Right lobe of liver (tissue), 6 donors: Measurements from ENCODE around the gene BARD1. TPM values are rescaled to one million over a fixed set of nuclear protein-coding genes. Genes with fewer than 3 reads are reported as not detected.
A peak's percentile ranks its signal among the peaks of the same experiment; 100 is the strongest.

Experiments
- ATAC-seq, 4 donors: fragments of 200-7000 bp; cut with Tn5 transposase; one replicate each; pipeline ENCODE4 v1.9.1; 2020; ENCODE audit warnings: mild to moderate bottlenecking in 4 of 4, moderate library complexity in 4 of 4
- DNase-seq, 3 donors: peaks; one replicate each; pipeline ENCODE4 v3.0.0-alpha.2; 2020
- H3K27ac ChIP-seq, 3 donors: fragments of 200-600 bp; one replicate each; pipeline ENCODE4 v1.8.0; 2022
- H3K27me3 ChIP-seq, 2 donors: fragments of 200-600 bp; one replicate each; pipeline ENCODE4 v1.8.0; 2022
- H3K36me3 ChIP-seq, 4 donors: fragments of 200-600 bp; sonication (generic) in 1 of 4; one replicate each; pipeline versions ENCODE4 v1.5.1 to v1.8.0; 2017 to 2022; ENCODE audit warnings: control low read depth in 1 of 4
- H3K4me1 ChIP-seq, 4 donors: fragments of 200-600 bp; sonication (generic) in 1 of 4; one replicate each; pipeline versions ENCODE4 v1.5.1 to v1.8.0; 2017 to 2022; ENCODE audit warnings: control low read depth in 1 of 4
- H3K4me3 ChIP-seq, 3 donors: fragments of 200-600 bp; one replicate each; pipeline ENCODE4 v1.8.0; 2022
- H3K9me3 ChIP-seq, 4 donors: fragments of 200-600 bp; sonication (generic) in 1 of 4; one replicate each; pipeline versions ENCODE4 v1.5.1 to v1.8.0; 2017 to 2022; ENCODE audit warnings: control low read depth in 1 of 4
- POLR2A ChIP-seq: fragments of 450-650 bp; IDR thresholded peaks from one replicate; pipeline ENCODE4 v1.6.1; 2017; ENCODE audit warnings: antibody characterized with exemption, mild to moderate bottlenecking
- WGBS: methylation state at CpG from one replicate; pipeline ENCODE4 v1.1.6; 2018; ENCODE audit warnings: low coverage, low lambda C conversion rate; ENCODE audit not compliant: insufficient coverage; ENCODE audit errors: missing lambda C conversion rate; 5-methylcytosine and 5-hydroxymethylcytosine counted together
- intact Hi-C, 2 donors: fragments of 100-400 bp; cut with DNase I; formaldehyde crosslinking; loops; one replicate each; pipeline versions ENCODE4 v1.11.2 to v1.14.1; 2022
- total RNA-seq, 6 experiments: library from RNA; depleted of rRNA in 2 of 6; stranded (reverse); fragments of >200 nt in 2 of 6; fragmentation: NEBNext Ultra II Directional in 3 of 6; extraction: Animal tissue kit (Norgen Biotek cat#: 25700) in 3 of 6; gene quantifications; one replicate each; pipeline versions ENCODE4 v1.1.0 to v1.2.4, GENCODE V29; 2016 to 2023
- TF ChIP-seq, protein P1 (sequence below), 4 donors: fragments of 200-600 bp in 3 of 4; fragments of 450-650 bp in 1 of 4; IDR thresholded peaks; one replicate each; pipeline versions ENCODE4 v1.5.1 to v1.8.0; 2016 to 2022; ENCODE audit warnings: antibody characterized with exemption in 4 of 4, mild to moderate bottlenecking in 2 of 4
- donor health status: DM: no; HTN: yes; CAD: no.
- donor health status: DM: no; HTN: no; CAD: no.
- donor health status: DM: no; HTN: no; CAD: no.
- donor health status: DM: no; HTN: yes; CAD: no.
- donor health status: DM: no; HTN: yes; CAD: no.

Gene BARD1
- total RNA-seq, 6 experiments from 2014 or later: 1.8 to 6.1 (median 2.2) TPM

DNA sequence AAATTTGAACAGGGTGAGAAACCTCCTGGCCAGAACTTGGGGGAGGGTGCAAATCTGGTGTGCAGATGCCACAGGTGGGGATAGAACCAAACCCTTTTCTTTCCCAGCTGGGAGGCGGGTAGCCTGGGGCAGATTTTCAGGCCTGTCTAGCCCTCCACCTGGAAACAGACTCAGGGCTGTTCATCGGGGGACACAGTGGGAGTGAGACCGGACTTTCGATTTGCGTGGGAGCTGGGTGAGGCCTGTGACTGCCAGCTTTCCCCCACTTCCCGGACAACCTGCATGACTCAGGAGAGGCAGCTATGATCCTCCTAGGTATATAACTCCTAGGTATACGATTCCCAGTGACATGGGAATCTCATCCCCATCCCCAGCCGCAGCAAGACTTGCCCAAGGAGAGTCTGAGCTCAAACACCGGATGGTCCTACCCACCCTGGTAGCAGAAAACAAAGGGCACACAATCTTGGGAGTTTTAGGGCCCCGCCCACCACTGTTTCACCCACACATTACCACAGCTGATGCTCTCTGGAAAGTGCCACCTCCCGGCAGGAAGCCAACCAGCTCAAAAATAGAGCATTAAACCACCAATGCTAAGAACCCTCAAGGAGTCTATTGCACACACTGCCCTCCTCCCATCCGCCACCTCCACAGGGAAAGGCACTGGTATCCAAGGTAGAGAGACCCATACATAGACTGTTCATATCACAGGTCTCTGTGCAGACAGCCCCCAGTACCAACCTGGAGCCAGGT lies 92.5 kb downstream of the BARD1 start:
- ATAC-seq: no peak
- intact Hi-C loops: no loop called here
- Histone ChIP-seq H3K4me3 (no peak overlapping the region), H3K4me1 (peaks cover 0 to 7% (median 0%) of the 10 kb centered on the region in 4 donors), H3K27ac (no peak overlapping the region), H3K36me3 (no peaks in the 10 kb centered on the region), H3K9me3 (no peaks in the 10 kb centered on the region), H3K27me3 (peaks cover 0 to 2% of the 10 kb centered on the region in 2 donors)
- TF ChIP-seq, protein P1, sequence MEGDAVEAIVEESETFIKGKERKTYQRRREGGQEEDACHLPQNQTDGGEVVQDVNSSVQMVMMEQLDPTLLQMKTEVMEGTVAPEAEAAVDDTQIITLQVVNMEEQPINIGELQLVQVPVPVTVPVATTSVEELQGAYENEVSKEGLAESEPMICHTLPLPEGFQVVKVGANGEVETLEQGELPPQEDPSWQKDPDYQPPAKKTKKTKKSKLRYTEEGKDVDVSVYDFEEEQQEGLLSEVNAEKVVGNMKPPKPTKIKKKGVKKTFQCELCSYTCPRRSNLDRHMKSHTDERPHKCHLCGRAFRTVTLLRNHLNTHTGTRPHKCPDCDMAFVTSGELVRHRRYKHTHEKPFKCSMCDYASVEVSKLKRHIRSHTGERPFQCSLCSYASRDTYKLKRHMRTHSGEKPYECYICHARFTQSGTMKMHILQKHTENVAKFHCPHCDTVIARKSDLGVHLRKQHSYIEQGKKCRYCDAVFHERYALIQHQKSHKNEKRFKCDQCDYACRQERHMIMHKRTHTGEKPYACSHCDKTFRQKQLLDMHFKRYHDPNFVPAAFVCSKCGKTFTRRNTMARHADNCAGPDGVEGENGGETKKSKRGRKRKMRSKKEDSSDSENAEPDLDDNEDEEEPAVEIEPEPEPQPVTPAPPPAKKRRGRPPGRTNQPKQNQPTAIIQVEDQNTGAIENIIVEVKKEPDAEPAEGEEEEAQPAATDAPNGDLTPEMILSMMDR (IDR thresholded peaks at IDR 0.05): no peak
- TF ChIP-seq POLR2A: no peak
- WGBS: 100% methylated on average over 1 of the region's 12 CpGs
- DNase-seq: no peak

DNA sequence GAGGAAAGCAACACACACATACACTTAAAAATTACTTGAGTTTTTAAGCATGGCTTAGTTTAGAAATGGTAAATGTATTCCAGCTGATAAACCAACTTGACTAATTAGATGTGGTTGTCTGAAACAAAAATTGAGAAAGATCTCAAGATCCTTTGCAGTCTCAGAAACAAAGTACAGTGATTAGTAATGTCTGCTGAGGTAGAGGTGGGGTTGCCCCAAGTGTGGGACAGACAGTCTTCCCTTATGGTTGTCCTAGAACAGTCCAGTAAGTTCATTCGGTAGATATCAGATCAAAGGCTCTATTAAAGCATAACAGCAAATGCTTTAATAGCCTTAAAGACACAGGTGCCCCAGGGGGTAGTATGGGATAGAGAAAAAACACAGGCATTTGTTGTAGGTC lies 94.5 kb downstream of the BARD1 start:
- H3K4me1 ChIP-seq: peaks cover 0 to 7% (median 0%) of the 10 kb centered on the region in 4 donors
- peaks cover 0 to 6% of the 10 kb centered on the region in 2 donors for H3K27me3 ChIP-seq
- no peaks in the 10 kb centered on the region for H3K9me3 ChIP-seq
- intact Hi-C loops: no loop called here
- H3K4me3 ChIP-seq: no peak overlapping the region
- ATAC-seq: no peak
- no peak for TF ChIP-seq POLR2A
- TF ChIP-seq, protein P1 (IDR thresholded peaks at IDR 0.05): no peak
- H3K27ac ChIP-seq: no peak overlapping the region
- WGBS: 0% methylated on average over 1 of the region's 1 CpG
- no peaks in the 10 kb centered on the region for H3K36me3 ChIP-seq
- no peak for DNase-seq

DNA sequence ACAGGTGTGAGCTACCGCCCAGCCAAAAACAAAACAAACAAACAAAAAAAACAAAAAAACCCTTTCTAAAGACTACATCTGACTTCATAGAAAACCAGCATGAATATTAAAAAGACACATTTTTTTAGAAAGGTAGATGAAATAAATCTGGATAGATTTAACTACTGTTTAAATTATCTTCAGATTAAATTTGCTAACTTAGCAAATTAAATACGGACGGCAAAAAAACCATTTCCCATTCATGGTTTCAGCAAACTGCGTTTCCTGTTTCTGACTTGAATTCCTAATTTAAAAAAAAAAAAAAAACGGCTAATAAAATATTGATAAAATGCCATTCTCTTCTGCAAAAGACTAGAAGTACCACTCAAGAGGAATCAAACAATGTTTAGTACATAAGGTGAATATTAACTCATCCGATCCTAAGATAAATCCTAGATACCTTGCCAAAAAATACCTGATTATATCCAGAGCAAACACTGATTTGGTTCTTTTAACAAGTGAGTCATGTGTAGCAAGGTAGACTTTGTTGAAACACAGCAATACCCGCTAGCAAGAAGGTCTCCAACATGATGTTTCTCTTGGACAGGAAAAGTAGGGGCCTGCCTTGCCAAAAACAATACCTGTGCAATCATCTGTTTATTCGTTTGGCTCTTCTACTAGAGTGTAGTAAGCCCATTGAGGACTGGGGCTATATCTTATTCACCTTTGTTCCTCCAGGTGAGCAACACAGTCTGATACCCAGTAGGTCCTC lies 96.2 kb downstream of the BARD1 start:
- intact Hi-C loops: no loop called here

DNA sequence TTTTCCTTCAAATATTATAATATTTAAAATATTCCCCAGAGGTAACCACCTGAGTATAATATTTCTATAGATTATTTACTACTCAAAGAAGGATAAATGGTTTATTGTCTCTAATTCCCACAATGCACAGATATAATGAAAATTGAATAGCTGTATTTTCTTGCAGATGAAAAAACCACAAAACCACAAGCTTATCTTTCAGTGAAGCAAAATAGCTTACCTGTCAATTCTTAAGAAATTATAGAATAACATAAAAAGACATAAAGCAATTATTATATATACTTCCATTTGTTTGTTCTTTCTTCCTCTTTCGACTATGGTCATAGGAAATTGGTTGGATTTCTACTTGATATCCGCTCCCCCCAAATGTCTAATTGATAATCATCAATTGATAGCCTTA lies 98.8 kb downstream of the BARD1 start:
- TF ChIP-seq, protein P1 (IDR thresholded peaks at IDR 0.05): no peak
- TF ChIP-seq POLR2A: no peak
- peaks cover 0 to 7% (median 0%) of the 10 kb centered on the region in 4 donors for H3K4me1 ChIP-seq
- 85% methylated on average over 2 of the region's 2 CpGs for WGBS
- H3K4me3 ChIP-seq: no peak overlapping the region
- intact Hi-C loops: no loop called here
- H3K36me3 ChIP-seq: no peaks in the 10 kb centered on the region
- no peak overlapping the region for H3K27ac ChIP-seq
- ATAC-seq: no peak
- no peak for DNase-seq
- H3K9me3 ChIP-seq: no peaks in the 10 kb centered on the region
- H3K27me3 ChIP-seq: peaks cover 0 to 6% of the 10 kb centered on the region in 2 donors

More for the DNA sequence above, 96.2 kb downstream of the BARD1 start:
- DNase-seq (peak in 1 of 3 donors; percentile 79), ATAC-seq (peak; percentile 98 to 99 (median 98))
- no peaks in the 10 kb centered on the region for H3K36me3 ChIP-seq
- H3K4me1 ChIP-seq: peaks cover 0 to 7% (median 0%) of the 10 kb centered on the region in 4 donors
- 21% methylated on average over 8 of the region's 8 CpGs for WGBS
- H3K27ac ChIP-seq: no peak overlapping the region
- TF ChIP-seq, protein P1 (IDR thresholded peaks at IDR 0.05): no peak
- TF ChIP-seq POLR2A: no peak
- no peak overlapping the region for H3K4me3 ChIP-seq
- peaks cover 0 to 6% of the 10 kb centered on the region in 2 donors for H3K27me3 ChIP-seq
- no peaks in the 10 kb centered on the region for H3K9me3 ChIP-seq
